Keratinocyte (primary cell): Measurements from ENCODE around the gene DLEC1.
A peak's percentile ranks its signal among the peaks of the same experiment; 100 is the strongest.

Experiments
- EZH2 ChIP-seq: IDR thresholded peaks from one replicate; pipeline ENCODE4 v1.6.1; 2012; ENCODE audit warnings: inconsistent platforms, mild to moderate bottlenecking, low read length, moderate library complexity
- TF ChIP-seq, protein P1 (sequence below), 3 experiments: IDR thresholded peaks in 1 of 3; conservative IDR thresholded peaks in 1 of 3; optimal IDR thresholded peaks in 1 of 3; 2 replicates in 2 of 3; 3 replicates in 1 of 3; pipeline versions ENCODE3 to v1.5.1; 2011; ENCODE audit warnings: low read length in 3 of 3, mild to moderate bottlenecking in 3 of 3, moderate library complexity in 2 of 3, control low read depth in 1 of 3, inconsistent platforms in 1 of 3; ENCODE audit not compliant: insufficient read depth in 2 of 3; ENCODE audit errors: extremely low read depth in 1 of 3

DNA sequence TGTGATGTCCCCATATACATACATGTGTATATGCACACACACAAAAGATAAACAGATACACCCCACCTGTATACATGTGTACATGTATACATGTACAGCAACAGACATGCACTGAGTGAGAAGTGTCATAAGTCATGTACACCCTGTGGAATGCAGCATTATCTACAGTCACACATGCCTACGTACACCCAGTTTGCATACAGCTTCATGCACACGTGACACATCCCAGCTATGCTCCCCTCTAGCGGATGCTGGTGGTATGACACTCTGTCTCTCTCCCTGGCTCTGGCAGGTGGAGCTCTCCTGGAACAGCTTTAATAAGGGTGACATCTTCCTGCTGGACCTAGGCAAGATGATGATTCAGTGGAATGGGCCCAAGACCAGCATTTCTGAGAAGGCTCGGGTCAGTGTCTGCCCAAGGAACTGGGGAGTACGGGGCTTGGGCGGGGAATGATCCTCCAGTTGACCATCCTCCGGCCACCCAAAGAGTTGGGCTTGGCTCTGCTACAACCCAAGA, 42.2 kb upstream of the DLEC1 start:
- TF ChIP-seq, protein P1, sequence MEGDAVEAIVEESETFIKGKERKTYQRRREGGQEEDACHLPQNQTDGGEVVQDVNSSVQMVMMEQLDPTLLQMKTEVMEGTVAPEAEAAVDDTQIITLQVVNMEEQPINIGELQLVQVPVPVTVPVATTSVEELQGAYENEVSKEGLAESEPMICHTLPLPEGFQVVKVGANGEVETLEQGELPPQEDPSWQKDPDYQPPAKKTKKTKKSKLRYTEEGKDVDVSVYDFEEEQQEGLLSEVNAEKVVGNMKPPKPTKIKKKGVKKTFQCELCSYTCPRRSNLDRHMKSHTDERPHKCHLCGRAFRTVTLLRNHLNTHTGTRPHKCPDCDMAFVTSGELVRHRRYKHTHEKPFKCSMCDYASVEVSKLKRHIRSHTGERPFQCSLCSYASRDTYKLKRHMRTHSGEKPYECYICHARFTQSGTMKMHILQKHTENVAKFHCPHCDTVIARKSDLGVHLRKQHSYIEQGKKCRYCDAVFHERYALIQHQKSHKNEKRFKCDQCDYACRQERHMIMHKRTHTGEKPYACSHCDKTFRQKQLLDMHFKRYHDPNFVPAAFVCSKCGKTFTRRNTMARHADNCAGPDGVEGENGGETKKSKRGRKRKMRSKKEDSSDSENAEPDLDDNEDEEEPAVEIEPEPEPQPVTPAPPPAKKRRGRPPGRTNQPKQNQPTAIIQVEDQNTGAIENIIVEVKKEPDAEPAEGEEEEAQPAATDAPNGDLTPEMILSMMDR (optimal IDR thresholded peaks at IDR 0.05 in 1 of 3, IDR thresholded peaks at IDR 0.05 in 1 of 3, conservative IDR thresholded peaks at IDR 0.05 in 1 of 3; ENCODE audit: extremely low read depth in 1 of 3, insufficient read depth in 2 of 3, low read length in 3 of 3): peak in 2 of 3 experiments; percentile 84 to 100
- TF ChIP-seq EZH2: no peak
